Stimulated activated CD4-positive, alpha-beta T cell treated with anti-CD3 and anti-CD28 coated beads, TNF-alpha, amount 100 ng/mL, for 24 hours (primary cell): Measurements from ENCODE around the gene SSR4.

Experiments used
- DNase-seq, 3 experiments: peaks; one replicate each; pipeline ENCODE4 v3.0.0-alpha.2; 2020; ENCODE audit warnings: low read depth in 3 of 3

The SSR4 gene

DNA sequence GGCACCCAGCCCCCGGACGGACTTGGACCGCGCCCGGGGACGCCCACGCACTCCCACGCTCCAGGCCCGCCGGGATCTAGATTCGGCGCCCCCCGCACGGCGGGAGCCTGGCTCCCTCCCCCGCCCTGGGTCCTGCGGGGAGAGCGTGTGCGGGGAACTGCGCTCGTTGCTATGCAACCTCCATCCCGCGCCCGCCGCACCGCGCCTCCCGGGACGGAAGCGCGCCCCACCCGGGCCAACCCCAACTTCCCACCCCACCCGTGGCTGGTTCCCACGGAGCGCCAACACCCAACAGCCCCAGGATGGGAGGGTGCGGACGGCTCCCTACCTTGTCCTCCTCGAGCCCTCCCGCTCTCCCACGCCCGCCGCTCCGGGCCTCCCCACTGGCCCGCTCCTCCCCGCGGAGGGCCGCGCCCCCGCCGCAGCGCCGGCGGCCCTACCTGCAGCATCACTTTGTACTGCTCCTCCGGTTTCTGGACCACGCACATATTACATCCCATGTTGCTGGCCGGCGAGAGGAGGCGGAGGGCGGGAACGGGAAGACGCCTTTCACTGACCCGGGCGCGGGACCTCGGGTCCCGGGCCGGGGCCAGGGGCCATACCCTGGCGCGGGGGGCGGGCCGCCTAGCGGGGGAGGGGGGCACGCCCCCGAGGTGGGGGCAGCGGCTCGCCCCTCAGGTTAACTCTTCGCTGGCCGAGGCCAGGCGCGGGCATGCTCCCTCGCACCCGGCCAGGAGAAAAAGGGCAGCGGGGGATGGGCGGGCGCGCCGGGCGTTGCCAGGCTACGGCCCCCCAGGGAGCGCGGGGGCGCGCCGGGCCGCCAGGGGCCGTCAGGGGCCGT lies 35.6 kb downstream of the SSR4 start, which contains the start of gene PDZD4:
Gene PDZD4 (minus strand): TSS at position 746 of the 841 bp plus-strand sequence. CDS start 246 bp downstream, at position 500.
- DNase-seq = no peak

DNA sequence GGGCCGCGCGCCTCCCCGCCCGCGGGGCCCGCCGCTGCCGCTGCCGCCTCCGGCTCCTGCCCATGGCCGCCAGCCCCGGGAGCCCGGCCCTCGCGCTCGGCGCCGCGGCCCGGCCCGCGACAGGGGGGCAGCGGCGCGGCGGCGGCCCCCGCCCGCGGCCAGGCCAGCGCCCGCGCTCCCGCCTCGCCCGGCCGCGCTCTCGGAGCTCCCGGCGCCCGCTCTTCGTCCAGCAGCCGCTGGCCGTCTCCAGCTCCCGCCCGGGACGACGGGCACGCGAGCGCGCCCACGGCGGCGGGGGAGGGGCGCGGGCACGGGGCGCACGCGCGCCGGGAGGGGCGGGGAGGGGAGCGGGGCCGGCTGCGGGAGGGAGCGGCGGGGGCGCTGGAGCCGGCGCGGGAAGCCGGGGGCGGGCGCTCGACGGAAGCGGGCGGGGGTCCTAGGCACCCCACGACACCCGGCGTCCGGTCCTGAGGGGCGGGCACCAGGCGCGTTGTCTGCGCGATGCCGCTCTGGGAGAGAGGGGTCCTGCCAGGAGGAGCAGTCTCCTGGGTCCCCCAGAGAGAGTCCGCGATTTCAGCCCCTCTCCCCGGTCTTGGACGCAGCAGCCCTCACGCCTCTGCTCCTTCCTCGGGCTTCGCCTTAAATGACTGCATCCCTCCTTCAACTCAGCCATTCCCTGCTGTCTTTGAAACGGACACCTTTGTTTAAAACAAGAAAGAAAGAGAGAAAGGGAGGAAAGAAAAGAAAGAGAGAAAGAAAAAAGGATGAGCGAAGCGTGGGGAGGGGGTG lies 36.4 kb downstream of the SSR4 start:
- no peak for DNase-seq

DNA sequence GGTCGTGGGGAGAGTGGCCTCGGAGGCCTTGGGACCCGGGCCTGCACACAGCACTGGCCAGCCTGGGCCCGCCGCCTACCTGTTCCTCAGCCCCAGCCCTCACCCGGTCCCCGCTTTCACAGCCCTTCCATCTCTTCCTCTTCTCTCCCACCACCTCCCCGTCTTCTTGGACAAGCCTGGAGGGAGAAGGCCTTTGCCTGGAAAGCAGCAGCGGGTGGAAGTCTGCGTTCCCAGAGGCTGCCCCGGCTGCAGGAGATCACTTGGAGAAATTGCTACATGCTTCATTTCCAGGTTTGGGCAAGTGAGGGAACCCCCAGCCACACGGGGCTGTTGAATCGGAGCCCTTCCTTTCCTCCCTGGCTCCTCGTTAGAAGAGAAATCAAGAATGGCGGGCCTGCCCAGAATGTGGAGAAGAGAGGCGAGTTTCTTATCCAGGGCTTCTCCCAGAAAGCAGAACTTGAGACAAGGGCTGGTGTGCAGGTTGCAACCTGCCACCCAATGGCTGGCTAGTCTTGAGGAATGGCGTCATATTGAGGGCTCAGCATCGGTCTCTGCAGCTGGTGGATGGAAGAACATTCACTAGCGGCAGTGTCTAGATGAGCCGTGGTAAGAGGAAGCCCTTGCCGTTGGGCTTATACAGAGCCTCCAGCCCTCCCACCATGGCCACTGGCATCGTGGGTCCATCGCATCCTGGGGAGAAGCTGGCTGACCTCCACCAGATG lies 37.1 kb downstream of the SSR4 start:
- no peak for DNase-seq

DNA sequence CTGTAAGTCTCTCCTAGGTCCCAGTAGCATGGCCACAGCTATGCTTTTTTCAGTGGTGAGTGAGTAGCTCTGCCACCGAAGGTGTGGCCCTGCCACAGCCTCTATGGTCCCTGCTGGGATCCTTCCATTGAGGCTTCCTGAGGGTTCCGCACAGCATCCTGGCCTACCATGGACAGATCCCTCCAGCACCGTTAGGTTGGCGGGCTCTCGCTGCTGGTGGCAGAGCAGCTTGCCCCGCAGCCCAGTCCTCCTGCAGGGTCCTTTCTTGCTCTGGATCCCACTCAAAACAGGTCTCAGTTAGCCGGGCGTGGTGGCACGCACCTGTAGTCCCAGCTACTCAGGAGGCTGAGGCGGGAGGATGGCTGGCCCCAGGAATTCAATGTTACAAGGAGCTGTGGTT lies 38.3 kb downstream of the SSR4 start:
- no peak for DNase-seq

DNA sequence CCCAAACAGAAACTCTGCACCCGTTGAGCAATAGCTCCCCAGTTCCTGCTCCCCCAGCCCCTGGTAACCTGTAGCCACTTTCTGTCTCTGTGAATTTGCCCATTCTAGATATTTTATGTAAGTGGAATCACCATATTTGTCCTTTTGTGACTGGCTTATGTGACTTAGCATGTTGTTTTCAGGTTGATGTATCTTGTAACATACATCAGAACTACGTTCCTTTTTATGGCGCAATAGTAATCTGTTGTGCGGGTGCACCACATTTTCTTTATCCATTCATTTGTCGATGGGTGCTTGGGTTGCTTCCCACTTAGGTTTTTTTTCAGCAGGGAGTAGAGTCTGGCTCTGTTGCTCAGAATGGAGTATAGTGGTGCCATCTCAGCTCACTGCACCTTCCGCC lies 42.5 kb downstream of the SSR4 start:
- no peak for DNase-seq

DNA sequence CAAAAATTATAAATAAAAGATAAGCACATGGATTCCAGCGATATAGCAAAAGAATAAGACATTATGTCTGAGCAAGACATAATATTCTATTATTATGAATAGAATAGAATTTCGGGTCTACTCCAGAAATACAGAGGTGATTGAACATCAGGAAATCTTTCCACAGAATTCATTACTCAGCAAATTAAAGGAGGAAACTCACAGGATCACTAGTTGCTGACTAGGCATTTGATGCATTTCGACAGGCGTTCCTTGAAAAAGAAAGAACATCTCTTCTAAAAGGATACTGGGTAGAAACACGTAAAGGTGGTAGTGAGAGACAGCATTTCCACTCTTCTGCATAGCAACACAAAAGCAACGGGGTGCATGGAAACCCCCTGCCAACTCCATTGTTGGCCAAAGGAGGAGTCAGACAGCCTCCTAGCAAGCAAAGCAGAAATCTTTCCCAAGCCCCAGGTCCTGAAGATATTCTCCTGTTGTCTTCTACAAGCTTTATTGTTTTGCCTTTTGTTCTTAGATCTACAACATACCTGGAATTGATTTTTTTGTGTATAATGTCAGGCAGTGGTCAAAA lies 50.1 kb downstream of the SSR4 start:
- no peak for DNase-seq

DNA sequence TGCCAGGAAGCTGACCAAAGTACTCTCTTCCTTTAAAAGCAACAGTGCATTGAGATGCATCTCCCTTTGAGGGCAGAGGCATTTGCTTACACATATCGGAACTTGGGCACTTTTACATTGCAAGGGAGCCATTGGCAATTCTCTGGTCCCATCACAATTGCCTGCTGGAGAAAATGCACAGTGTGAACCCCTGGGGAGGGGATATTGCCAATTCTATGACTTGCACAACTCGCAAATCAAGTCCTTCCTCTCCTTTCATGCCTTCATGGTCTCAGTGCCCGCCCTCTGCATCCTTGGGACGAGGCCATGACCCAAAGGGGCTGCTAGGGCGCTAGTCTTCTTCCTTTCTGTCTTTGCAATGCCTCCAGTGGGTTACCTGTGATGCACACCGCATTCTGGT lies 50.7 kb downstream of the SSR4 start:
- no peak for DNase-seq

DNA sequence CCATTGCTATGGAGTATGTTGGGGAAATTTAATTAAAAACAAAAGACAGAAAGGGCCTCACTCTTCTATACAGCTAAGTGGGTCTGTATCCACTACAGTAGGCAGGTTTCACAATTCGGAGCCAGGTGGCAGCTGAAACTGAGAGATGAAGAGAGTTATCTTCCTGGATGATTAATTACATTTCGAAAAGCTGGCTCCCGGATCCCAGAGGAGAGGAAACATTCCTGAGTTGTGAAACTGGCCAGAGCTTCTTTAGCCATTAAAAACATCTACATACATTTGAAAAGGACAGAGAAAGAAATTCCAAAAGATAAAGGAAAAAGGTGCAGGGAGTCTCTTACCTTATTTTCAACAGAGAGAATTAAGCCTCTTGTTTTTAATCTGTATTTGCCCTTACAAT lies 51.4 kb downstream of the SSR4 start:
- no peak for DNase-seq
